Naive B cell (primary cell): ENCODE measurements around the gene C6orf15. TPM values are rescaled to one million over a fixed set of nuclear protein-coding genes. Genes with fewer than 3 reads are reported as not detected.

ENCODE experiments used
- ATAC-seq, 2 donors: fragments of 150-1000 bp; cut with Tn5 transposase; 2 replicates each; pipeline ENCODE4 v1.10.0; 2021; ENCODE audit warnings: low read depth in 2 of 2, mild to moderate bottlenecking in 2 of 2, moderate library complexity in 2 of 2
- DNase-seq: peaks from one replicate; pipeline ENCODE4 v3.0.0; 2022
- H3K27ac Mint-ChIP-seq, 6 donors: one replicate each; pipeline ENCODE4 v1.8.0; 2020 to 2022; ENCODE audit warnings: mild to moderate bottlenecking in 6 of 6, mixed read lengths in 6 of 6, moderate library complexity in 5 of 6, inconsistent platforms in 2 of 6
- H3K27me3 Mint-ChIP-seq, 3 donors: one replicate each; pipeline ENCODE4 v1.8.0; 2021 to 2022; ENCODE audit warnings: mixed read lengths in 3 of 3, mild to moderate bottlenecking in 1 of 3
- H3K36me3 Mint-ChIP-seq, 2 donors: one replicate each; pipeline ENCODE4 v1.8.0; 2020 to 2022; ENCODE audit warnings: mixed read lengths in 2 of 2, inconsistent platforms in 1 of 2, mild to moderate bottlenecking in 1 of 2
- H3K4me1 Mint-ChIP-seq, 3 donors: one replicate each; pipeline ENCODE4 v1.8.0; 2020 to 2022; ENCODE audit warnings: mixed read lengths in 3 of 3, inconsistent platforms in 1 of 3, mild to moderate bottlenecking in 1 of 3, moderate library complexity in 1 of 3
- H3K4me3 Mint-ChIP-seq, 8 donors: one replicate each; pipeline ENCODE4 v1.8.0; 2020 to 2022; ENCODE audit warnings: mild to moderate bottlenecking in 8 of 8, mixed read lengths in 8 of 8, moderate library complexity in 8 of 8, inconsistent platforms in 2 of 8
- H3K9me3 Mint-ChIP-seq, 7 donors: one replicate each; pipeline ENCODE4 v1.8.0; 2020 to 2022; ENCODE audit warnings: mixed read lengths in 7 of 7, mild to moderate bottlenecking in 5 of 7, inconsistent platforms in 2 of 7, moderate library complexity in 1 of 7
- polyA plus RNA-seq, 6 donors: library from polyadenylated mRNA; unstranded; fragments of 300-500 nt; fragmentation: Illumina TruSeq; gene quantifications; one replicate each; pipeline ENCODE4 v1.2.3, GENCODE V29; 2021; ENCODE audit warnings: low read depth in 6 of 6

C6orf15 gene
- not detected for polyA plus RNA-seq

DNA sequence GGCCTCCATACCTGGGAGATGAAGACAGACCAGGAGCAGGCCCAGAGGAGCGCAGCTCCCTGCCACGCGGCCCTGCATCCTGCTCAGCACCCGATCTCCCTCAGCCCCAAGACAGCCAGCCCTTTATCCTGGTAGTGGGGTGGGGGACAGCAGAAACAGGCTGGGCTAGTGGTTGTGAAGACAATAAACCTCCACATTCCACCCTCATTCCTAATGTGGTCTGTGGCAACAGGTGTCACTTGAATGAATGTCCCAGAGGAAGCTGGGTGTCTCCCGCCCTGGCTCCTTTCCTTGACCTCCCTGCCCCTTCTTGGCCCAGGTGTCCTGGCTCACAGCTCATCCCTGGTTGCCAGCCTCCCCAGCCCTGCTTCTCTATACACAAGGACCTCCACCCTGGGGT is at the start of gene C6orf15:
Gene C6orf15 (minus strand): TSS at position 98 of the 400 bp plus-strand sequence. CDS start 20 bp downstream, at position 78.
- DNase-seq (no peak), ATAC-seq (no peak)
- H3K27me3 Mint-ChIP-seq: peaks cover 21 to 60% (median 52%) of the 10 kb centered on the region in 3 donors
- no peaks in the 10 kb centered on the region for H3K36me3 Mint-ChIP-seq
- H3K4me1 Mint-ChIP-seq: peaks cover 10 to 19% (median 12%) of the 10 kb centered on the region in 3 donors
- peaks cover 0 to 2% (median 0%) of the 10 kb centered on the region in 7 donors for H3K9me3 Mint-ChIP-seq
- peak within 1 kb of the TSS in 1 of 6 donors; percentile 66 for H3K27ac Mint-ChIP-seq
- peak within 1 kb of the TSS in 1 of 8 donors; percentile 78 for H3K4me3 Mint-ChIP-seq

DNA sequence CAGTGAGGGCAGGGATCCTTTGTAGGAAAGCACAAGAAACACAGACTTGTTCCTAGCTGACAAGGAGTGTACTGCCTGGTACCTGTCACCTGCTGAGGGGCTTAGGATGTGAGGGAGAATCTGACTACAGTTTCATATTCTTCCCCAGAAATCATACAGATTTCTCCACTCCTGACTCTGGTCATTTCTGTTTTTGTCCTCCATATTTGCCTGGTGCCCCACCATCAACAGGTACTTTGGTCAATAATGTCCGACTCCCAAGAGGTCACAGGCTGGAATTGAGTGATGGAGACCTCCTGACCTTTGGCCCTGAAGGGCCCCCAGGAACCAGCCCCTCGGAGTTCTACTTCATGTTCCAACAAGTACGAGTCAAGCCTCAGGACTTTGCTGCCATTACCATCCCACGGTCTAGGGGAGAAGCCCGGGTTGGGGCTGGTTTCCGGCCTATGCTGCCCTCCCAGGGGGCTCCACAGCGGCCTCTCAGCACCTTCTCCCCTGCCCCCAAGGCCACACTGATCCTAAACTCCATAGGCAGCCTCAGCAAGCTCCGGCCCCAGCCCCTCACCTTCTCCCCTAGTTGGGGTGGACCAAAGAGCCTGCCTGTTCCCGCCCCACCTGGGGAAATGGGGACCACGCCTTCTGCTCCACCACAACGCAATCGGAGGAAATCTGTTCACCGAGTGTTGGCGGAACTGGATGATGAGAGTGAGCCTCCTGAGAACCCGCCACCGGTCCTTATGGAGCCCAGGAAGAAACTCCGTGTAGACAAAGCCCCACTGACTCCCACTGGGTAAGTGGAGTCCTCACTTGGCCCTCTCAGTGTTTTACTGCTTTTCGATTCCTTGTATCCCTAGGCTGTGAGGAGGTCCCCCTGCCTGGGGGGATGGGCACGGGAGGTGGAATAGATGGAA is 49.1 kb upstream of the C6orf15 start:
- Mint-ChIP-seq H3K9me3 (no peaks in the 10 kb centered on the region), H3K27ac (peak overlapping the region in 1 of 6 donors; percentile 49), H3K4me3 (peak overlapping the region in 2 of 8 donors; percentile 56 to 76), H3K4me1 (peaks cover 32 to 36% (median 32%) of the 10 kb centered on the region in 3 donors), H3K36me3 (no peaks in the 10 kb centered on the region), H3K27me3 (no peaks in the 10 kb centered on the region)
- DNase-seq (no peak), ATAC-seq (no peak)

DNA sequence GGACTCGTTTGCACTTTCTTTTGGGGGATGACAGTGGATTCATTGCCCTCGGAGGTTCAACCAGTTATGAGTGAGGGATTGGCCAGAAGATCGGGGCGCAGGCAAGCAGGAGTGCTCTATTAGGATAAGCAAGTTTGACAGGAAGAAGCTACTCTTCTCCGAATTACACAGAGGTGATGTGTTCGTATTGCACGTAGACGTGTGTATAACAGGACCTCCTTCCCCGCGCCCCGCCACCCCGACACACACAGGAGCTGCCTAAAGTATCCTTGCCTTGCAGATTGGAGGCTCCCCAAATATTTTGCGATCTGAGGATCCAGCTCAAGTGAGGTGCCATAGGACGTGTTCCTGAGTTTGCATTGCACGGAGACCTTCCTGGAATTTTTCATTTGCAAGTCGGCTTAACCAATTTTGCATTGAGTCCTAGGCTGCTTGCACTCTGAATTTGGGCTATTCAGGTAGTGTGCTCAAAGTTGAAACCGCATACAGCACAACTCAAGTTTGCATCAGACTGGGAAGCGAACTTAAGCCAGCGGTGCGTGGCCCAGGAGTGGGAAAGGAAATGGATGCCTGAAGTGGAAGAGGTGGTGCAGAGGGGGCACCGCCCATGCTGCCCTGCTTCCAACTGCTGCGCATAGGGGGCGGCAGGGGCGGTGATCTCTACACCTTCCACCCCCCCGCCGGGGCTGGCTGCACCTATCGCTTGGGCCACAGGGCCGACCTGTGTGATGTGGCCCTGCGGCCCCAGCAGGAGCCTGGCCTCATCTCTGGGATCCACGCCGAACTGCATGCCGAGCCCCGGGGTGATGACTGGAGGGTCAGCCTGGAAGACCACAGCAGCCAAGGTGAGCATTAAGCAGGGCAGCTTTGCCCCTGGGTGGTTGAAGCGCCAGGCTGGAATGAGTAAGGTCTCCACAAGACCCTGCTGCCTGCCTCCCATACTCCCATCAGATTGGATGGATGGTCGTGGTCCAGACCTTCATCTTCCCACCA is 46.8 kb upstream of the C6orf15 start:
- DNase-seq: no peak
- Mint-ChIP-seq H3K27ac (peak overlapping the region; percentile 8 to 93 (median 86)), H3K4me1 (peaks cover 24 to 28% (median 26%) of the 10 kb centered on the region in 3 donors), H3K36me3 (no peaks in the 10 kb centered on the region), H3K9me3 (no peaks in the 10 kb centered on the region), H3K27me3 (no peaks in the 10 kb centered on the region), H3K4me3 (peak overlapping the region; percentile 88 to 99 (median 92))
- no peak for ATAC-seq

DNA sequence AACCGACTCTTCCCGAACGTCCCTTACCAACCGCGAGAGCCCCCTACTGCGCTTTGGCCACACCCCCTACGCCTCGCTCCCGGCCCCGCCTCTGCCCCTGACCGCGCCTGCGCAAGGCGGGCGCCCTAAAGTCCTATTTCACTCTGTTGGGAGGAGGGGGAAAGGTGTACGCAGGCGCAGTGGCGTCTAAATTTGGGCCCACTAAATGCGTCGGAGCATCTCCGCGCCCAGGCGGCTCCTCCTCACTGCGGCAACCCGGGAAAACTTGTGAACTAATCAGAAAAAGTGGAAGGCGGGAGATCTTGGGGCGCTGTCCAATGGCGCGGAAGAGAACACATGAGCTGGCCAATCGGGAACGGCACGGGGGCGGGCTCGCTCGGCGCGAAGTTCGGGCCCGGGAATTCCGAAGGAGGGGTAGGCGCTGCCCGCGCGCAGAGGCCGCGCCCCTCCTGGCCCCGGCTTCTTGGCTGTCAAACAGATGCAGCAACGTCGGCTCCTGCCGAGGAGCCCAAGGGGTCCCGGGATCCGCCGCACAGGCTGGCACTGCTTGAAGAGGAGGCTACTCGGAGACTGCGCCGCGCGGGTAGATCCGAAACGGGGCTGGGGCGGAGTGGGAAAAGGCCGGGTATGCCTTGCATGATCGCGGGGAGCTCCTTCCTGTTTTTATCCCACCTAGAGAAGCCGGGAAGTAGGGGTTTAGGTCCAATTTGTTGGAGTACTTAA is 45.9 kb upstream of the C6orf15 start, which contains the start of gene TCF19:
Gene TCF19 (plus strand): TSS at position 450 of the 723 bp plus-strand sequence. CDS start 881 bp downstream, outside the sequence.
- H3K9me3 Mint-ChIP-seq: no peaks in the 10 kb centered on the region
- peak within 1 kb of the TSS; percentile 87 to 99 (median 92) for H3K27ac Mint-ChIP-seq
- H3K4me1 Mint-ChIP-seq: peaks cover 24 to 28% (median 26%) of the 10 kb centered on the region in 3 donors
- H3K27me3 Mint-ChIP-seq: no peaks in the 10 kb centered on the region
- H3K4me3 Mint-ChIP-seq: peak within 1 kb of the TSS; percentile 88 to 99 (median 92)
- ATAC-seq (peak; percentile 85 to 92), DNase-seq (peak; percentile 98)
- H3K36me3 Mint-ChIP-seq: no peaks in the 10 kb centered on the region

DNA sequence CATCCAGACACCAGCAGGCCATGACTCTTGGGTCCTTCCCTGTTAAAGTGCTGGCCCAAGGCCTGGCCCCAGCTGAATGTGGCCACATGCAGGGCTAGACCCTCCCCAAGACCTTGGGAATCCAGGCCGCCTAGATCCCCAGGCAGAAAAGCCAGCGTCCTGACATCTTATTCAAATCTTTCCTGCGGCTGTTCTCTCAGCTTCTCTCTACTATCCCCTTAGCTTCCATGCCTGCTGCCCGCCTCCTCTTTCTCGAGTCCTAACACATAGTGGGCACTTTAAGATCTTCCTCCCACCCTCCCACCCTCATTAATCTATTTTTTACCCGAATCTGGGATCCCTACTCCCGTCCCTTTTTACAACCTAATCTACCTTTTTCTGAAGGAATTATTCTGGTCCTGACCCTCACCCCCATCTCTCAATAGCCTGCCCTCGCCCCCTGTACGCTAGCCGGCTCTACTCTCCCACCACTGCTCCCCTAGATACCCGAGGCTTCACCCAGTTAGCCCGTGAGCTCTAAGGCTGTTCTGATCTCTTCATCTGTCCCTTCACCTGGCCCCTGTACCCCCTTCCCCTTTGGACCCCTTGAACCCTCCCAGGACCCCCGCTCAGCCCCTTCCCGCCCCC is 45.3 kb upstream of the C6orf15 start, which contains the start of gene CCHCR1:
Gene CCHCR1 (minus strand): TSS at position 290 of the 627 bp plus-strand sequence. CDS start 202 bp downstream, at position 88.
- peaks cover 24 to 28% (median 26%) of the 10 kb centered on the region in 3 donors for H3K4me1 Mint-ChIP-seq
- H3K9me3 Mint-ChIP-seq: no peaks in the 10 kb centered on the region
- no peaks in the 10 kb centered on the region for H3K27me3 Mint-ChIP-seq
- H3K4me3 Mint-ChIP-seq: peak within 1 kb of the TSS; percentile 88 to 99 (median 92)
- peak within 1 kb of the TSS; percentile 87 to 99 (median 92) for H3K27ac Mint-ChIP-seq
- no peaks in the 10 kb centered on the region for H3K36me3 Mint-ChIP-seq
- no peak for DNase-seq
- peak; percentile 20 to 30 for ATAC-seq

DNA sequence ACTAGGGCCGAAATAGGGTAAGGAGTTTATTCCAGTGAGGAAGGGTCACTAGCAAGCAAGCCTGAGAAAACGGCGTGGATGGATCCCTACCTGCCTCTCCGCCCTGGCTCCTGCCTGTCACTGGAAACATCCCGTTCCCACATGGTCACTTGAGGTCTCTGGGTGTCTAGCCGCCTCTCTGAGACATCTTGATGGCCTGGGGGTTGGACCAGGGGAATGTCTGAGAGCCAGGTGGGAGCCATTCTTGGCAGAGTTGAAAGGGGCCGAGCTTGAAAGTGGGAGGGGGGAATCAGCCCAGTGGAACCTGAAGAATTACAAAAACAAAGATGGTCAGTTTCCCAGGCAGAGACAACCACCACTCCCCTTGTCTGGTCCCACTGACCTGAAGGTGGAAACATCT is 44.3 kb upstream of the C6orf15 start:
- no peak for DNase-seq
- Mint-ChIP-seq H3K36me3 (no peaks in the 10 kb centered on the region), H3K9me3 (no peaks in the 10 kb centered on the region), H3K4me1 (peaks cover 24 to 28% (median 26%) of the 10 kb centered on the region in 3 donors), H3K27ac (peak overlapping the region in 1 of 6 donors; percentile 63), H3K4me3 (peak overlapping the region in 6 of 8 donors; percentile 57 to 98 (median 88)), H3K27me3 (no peaks in the 10 kb centered on the region)
- no peak for ATAC-seq

DNA sequence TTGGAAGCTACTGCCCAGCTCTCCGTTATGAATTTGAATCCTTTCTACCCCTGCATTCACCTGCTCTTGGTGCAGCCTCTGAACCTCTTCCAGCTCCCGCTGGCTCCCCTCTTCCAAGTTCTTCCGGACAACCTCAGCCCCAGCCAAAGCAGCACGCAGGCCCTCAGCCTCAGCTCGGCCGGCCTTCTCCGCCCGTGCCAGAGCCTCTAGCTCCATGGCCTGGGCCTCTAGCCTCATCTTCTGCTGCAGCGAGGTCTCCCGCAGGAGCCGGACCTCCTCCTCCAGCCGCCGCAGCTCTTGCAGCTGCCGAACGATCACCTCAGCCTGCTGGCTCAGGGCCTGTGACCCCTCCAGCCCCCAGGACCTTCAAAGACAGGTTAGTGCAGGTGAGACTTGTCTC is 42.1 kb upstream of the C6orf15 start:
- peaks cover 26 to 30% (median 28%) of the 10 kb centered on the region in 3 donors for H3K4me1 Mint-ChIP-seq
- ATAC-seq (no peak), DNase-seq (no peak)
- H3K4me3 Mint-ChIP-seq: no peak overlapping the region
- H3K9me3 Mint-ChIP-seq: no peaks in the 10 kb centered on the region
- peaks cover 0 to 12% of the 10 kb centered on the region in 2 donors for H3K36me3 Mint-ChIP-seq
- no peaks in the 10 kb centered on the region for H3K27me3 Mint-ChIP-seq
- no peak overlapping the region for H3K27ac Mint-ChIP-seq

DNA sequence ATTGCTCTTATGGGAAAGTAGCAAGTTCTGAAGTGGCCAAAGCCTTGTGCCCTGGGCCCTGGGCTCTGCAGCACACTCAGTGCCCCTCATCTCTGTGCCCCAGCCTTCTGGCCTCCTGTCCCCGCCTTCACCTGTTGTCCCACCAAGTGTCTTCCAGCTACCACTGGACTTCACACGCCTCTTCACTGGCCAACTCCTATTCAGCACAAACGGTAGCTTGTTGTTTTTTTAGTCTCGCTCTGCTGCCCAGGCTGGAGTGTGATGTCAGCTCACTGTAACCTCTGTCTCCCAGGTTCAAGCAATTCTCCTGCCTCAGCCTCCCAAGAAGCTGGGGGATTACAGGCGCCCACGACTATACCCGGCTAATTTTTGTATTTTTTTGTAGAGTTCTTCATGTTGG is 40.4 kb upstream of the C6orf15 start:
- no peaks in the 10 kb centered on the region for H3K9me3 Mint-ChIP-seq
- ATAC-seq (no peak), DNase-seq (no peak)
- H3K36me3 Mint-ChIP-seq: peaks cover 0 to 12% of the 10 kb centered on the region in 2 donors
- H3K27me3 Mint-ChIP-seq: no peaks in the 10 kb centered on the region
- peak overlapping the region in 1 of 8 donors; percentile 15 for H3K4me3 Mint-ChIP-seq
- peaks cover 16 to 23% (median 21%) of the 10 kb centered on the region in 3 donors for H3K4me1 Mint-ChIP-seq
- H3K27ac Mint-ChIP-seq: peak overlapping the region in 2 of 6 donors; percentile 42 to 73

DNA sequence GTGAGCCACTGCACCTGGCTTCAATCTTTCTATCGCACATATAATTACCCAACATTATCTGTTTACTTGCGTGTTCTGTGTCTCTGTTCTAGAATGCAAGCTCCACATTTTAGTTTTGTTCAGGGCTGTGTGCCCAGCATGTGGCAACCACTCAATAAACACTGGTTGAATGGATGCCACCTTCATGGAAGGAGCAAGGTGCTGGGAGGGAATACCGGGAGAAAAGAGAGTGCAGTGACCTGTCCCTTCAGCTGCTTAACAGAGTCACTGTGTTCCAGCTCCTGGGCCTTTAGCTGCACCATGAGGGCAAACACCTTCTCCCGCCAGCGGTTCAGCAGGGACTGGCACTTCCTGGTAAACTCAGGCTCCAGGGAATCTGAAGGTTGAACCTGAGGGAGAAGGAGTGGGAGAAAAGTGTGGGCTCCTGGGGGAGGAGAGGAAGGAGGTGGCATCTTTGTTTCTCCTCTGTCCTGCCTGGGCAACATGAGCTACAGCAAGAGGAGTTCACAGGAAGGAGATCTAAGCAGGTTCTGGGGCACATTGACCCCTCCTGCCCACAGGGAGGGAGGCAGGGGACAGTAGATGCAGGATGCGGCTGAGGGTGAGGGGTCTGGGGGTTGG is 37.6 kb upstream of the C6orf15 start:
- no peak overlapping the region for H3K4me3 Mint-ChIP-seq
- no peaks in the 10 kb centered on the region for H3K9me3 Mint-ChIP-seq
- peaks cover 7 to 14% (median 13%) of the 10 kb centered on the region in 3 donors for H3K4me1 Mint-ChIP-seq
- no peak for ATAC-seq
- no peak for DNase-seq
- no peaks in the 10 kb centered on the region for H3K27me3 Mint-ChIP-seq
- no peak overlapping the region for H3K27ac Mint-ChIP-seq
- H3K36me3 Mint-ChIP-seq: peaks cover 0 to 14% of the 10 kb centered on the region in 2 donors

DNA sequence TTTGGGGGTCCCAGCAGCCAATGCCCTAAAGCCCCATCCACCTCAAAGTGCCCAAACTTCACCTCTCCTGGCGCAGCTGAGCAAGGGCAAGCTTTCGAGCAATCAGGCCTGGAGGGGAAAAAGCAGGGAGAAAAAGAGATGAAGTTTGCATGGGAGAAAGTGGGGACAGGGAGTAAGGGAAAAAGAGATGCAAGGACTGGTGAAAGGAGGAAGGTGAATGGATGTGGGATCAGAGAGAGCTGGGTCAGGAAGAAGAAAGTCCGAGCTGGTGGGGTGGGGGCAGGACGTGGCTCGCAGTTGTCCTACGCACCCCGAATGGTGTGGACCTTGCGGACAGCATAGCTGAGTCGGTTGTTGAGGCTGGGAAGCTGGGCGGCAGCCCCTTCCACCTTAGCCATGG is 33.0 kb upstream of the C6orf15 start:
- Mint-ChIP-seq H3K9me3 (no peaks in the 10 kb centered on the region), H3K27me3 (no peaks in the 10 kb centered on the region), H3K4me3 (no peak overlapping the region), H3K36me3 (peaks cover 0 to 6% of the 10 kb centered on the region in 2 donors), H3K4me1 (peaks cover 4 to 12% (median 7%) of the 10 kb centered on the region in 3 donors), H3K27ac (peak overlapping the region in 1 of 6 donors; percentile 56)
- no peak for DNase-seq
- no peak for ATAC-seq

DNA sequence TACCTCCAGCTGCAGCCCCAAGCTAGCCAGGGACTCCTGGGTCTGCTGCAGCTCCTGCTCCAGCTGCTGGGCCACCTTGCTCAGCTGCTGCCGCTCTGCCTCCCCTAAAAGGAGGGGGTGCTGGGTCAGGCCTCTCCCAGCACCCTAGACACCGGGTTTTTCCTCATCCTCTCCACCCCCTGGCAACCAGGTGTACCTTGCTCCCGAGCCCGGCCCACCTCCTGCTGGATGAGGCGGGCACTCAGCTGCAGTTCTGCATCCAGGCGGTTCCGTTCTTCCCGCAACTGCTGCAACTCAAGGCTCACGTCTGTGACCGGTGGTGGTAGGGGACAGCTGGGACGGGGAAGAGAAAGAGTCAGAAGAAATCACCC is 32.6 kb upstream of the C6orf15 start:
- Mint-ChIP-seq H3K36me3 (peaks cover 0 to 6% of the 10 kb centered on the region in 2 donors), H3K27me3 (no peaks in the 10 kb centered on the region), H3K4me3 (no peak overlapping the region), H3K9me3 (no peaks in the 10 kb centered on the region), H3K27ac (no peak overlapping the region), H3K4me1 (peaks cover 4 to 12% (median 7%) of the 10 kb centered on the region in 3 donors)
- ATAC-seq (no peak), DNase-seq (no peak)
